HG02840 (cell line): ENCODE data around the gene SNTG2.

Experiments used
- ATAC-seq: cut with Tn5 transposase; IDR thresholded peaks from one replicate; pipeline ENCODE4 v1.9.1; 2021; ENCODE audit warnings: mild to moderate bottlenecking, moderate library complexity, moderate number of reproducible peaks; ENCODE audit not compliant: unreplicated experiment, low FRiP score

The SNTG2 gene

DNA sequence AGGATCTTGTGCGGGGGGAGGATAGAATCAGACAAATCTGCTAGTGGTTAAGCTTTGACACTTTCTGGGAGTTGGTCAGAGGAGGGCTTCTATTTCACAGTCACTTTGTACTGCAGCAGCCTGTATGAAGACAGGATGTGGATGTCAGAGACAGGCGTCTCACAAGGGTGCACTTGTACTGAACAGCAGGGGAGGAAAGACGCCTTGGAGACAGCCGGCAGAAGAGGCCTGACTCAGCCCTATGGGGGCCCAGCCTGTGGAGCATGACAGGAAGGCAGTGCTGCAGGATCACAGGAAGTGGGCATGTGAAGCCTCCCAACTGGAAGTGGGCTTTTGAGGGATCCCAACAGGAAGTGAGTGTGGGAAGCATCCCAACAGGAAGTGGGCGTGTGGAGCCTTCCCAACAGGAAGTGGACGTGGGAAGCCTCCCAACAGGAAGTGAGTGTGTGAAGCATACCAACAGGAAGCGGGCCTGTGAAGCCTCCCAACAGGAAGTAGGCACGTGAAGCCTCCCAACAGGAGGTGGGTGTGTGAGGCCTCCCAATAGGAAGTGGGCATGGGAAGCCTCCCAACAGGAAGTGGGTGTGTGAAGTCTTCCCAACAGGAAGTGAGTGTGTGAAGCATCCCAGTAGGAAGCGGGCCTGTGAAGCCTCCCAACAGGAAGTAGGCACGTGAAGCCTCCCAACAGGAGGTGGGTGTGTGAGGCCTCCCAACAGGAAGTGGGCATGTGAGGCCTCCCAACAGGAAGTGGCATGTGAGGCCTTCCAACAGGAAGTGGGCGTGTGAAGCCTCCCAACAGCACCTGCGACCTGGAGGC lies 212.3 kb downstream of the SNTG2 start:
- no peak for ATAC-seq

DNA sequence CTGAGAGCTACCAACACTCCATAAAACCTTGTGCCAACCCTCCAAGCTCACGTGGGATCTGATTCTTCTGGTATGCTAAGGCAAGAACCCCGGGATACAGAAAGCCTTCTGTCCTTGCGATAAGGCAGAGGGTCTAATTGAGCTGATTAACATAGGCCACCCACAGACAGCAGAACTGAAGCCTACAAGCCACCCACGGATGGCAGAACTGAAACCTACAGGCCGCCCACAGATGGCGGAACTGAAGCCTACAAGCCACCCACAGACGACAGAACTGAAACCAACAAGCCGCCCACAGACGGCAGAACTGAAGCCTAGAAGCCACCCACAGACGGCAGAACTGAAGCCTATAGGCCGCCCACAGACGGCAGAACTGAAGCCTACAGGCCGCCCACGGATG lies 216.3 kb downstream of the SNTG2 start:
- ATAC-seq: no peak

DNA sequence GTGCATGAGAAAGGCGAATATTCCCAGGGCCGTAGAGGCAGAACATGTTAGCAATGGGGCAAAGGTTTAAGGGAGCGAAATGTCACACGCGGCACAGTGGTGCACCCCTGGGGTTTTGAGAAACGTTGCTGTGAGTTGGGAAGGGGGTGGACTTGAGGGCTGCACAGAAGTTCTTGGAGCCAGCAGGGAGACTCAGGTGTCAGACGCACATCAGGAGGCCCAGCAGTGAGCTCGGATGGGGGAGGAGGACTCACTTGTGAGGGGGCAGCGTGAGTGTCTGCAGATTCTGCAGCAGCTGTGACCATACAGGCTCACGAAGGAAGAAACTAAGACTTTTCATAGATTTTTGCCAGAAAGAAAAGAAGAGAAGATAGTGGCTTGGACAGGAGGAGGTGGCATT lies 218.2 kb downstream of the SNTG2 start:
- ATAC-seq: no peak

DNA sequence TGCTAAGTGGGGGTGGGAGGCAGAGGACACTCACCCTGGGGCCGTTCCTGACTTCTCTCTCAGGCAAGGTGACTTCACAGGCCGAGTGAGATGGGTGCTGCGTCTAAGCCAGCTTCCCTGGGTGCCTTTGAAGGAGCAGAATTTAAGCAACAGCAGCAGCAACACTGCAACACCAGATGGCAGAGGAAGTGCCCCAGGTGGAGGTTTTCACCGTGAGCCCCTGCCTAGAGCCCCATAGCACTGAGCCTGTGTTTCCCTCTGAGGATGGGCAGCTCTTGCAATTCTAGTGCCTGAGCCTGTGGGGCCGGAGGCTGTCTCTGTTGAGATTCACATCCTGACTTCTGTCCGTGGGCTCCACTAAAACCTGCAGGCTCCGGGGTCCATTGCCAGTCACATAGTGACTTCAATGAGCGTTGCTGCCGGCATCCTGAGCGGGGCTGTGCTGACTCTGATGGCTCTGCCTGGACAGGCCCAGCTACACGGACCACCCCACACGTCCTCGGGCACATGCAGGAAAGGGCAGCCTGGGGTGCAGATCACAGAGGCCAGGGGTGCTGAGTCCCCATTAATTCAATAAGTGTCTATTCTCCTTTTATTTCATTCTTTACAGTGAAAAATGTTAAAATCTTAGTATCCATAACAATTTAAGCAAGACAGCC lies 218.8 kb downstream of the SNTG2 start:
- no peak for ATAC-seq

DNA sequence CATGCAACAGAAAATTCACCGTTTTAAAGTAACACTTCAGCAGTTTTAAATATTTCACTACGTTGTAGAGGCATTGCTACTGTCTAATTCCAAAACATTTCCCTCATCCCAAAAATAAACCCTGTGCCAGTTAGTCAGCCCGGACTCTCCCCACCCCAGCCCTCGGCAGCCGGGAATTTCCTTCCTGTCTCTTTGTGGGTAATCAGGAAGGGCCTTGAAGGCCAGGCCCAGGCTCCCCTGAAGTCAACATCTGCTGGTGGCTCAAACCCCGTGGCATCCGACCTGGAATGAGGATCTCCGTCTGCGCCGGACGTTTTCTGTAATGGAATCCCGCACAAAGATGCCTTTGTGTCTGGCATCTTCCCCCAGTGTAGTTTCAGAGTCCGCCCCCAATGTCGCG lies 219.6 kb downstream of the SNTG2 start:
- ATAC-seq: no peak

DNA sequence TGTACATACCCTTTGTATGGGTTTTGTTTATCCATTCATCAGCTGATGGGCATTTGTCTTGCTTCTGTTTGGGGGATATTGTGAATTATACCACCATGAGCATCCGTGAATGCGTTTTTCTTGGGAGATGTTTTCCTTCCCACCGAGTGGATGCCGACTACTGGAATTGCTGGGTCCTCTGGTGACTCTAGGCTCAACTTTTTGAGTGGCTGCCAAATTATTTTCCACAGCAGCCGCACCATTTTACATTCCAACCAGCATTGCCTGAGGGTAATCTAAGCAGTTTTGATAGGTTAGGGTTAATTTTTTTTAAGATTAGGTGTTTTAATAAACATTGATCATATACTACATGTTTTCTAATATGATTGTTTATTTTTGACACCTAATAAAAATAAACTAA lies 220.1 kb downstream of the SNTG2 start:
- ATAC-seq: no peak

DNA sequence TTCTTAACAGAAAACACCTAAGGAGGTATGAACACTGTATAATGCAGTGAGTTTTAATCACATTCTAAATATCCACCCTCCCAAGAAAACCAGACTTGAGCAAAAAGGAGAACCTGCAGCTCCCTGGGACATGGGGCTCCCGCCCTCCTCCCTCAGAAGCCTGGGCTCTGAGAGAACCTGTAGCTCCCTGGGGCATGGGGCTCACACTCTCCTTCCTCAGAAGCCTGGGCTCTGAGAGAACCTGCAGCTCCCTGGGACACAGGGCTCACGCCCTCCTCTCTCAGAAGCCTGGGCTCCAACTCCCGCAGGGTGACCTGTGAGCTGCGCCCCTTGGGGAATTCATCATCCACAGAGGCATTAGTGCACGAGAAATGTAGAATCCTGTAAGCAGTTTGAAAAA lies 222.9 kb downstream of the SNTG2 start:
- ATAC-seq: no peak

DNA sequence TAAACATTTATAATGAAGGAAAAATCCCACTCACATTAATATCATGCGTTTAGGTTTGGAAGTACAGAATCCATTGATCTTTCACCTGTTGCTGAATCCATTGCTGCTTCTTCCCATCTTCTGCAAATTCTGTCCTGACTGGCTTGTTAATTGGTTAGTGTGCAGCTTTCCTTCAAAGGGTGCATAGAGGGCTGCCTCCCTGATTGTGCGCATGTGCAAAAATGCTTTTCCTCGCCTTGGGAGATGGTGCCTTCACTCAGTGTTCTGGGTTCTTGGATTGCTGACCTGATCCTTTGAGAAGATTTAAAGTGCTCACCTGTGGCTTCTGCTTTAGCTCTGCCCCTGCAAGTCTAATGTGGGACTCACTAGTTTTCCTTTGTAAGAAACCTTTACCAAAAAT lies 231.2 kb downstream of the SNTG2 start:
- no peak for ATAC-seq

DNA sequence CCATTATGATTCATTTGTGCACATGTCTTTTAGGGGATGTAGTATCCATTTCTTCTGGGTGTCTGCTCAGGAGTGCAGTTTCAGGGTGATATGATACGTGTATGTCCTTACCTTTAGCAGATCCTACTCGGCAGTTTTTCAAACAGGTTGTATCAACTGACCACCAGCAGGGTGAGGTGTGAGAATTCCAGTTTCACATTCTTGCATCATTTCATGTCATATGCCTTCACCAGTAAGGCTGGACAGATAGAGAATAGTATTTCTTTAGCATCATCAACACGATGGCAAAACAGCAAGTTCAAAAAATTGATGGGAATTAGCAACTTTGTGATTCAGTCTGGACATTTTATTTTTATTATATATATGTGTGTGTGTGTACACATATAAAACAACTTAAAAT lies 232.7 kb downstream of the SNTG2 start:
- no peak for ATAC-seq

DNA sequence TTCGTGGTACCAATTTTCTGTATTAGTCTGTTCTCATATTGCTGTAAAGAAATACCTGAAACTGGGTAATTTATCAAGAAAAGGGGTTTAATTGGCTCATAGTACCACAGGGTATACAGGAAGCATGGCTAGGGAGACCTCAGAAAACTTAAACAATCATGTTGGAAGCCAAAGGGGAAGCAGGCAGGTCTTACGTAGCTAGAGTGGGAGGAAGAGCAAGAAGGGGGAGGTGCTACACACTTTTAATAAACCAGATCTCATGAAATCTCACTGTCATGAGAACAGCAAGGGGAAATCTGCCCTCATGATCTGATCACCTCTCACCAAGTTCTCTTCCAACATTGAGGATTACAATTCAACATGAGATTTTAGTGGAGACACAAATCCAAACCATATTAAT lies 235.8 kb downstream of the SNTG2 start:
- no peak for ATAC-seq

DNA sequence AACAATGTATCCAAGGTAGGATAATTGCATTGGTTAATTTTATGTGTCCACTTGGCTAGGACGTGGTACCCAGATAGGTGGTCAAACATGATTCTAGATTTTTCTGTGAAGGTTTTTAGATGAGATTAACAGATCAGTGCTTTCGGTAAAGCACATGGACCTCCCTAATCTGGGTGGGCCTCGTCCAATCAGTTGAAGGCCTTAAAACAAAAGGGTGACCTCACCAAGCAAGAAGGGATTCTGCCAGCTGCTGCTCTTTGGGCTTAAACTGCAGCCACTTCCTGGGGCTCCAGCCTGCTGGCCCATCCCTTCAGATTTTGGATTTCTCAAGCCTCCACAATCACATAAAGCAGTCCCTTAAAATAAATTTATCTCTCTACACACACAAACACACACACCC lies 236.5 kb downstream of the SNTG2 start:
- ATAC-seq: no peak

DNA sequence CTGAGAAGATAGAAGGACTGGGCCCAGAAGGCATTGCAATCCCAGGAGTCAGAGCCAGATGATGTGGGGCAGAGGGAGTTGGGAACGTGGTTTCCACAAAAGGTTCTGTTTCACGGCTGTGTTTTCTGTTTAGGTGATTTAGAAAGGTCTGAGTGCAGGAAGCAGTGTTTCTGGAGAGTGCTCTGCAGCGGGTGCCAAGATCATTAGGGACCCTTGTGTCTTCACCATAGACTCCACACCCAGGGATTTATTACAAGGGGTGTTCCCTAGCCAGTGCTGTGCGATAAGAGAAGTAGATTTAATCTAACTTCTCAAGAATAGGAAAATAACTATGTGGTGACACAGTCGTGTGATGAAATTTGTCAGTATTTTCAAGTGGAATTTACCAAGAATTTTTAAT lies 241.5 kb downstream of the SNTG2 start:
- ATAC-seq: no peak

DNA sequence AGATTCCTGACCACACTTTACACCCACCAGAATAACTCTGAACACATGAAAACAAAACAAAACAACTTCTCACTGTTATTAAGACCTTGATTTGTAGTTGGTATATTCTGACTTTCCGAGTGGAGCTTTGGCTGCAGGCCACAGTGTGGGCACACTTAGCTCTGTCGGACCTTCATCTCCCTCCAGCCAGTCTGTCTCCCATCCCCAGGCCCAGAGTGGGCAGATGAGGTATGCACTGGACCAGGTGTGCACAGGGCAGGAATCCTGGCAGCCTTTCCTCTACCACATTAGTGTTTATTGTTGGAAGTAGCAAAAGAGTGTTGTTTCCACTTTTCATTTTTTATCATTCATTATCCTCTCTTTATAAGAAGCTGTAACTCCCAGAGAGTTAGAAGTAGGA lies 243.2 kb downstream of the SNTG2 start:
- ATAC-seq: no peak

DNA sequence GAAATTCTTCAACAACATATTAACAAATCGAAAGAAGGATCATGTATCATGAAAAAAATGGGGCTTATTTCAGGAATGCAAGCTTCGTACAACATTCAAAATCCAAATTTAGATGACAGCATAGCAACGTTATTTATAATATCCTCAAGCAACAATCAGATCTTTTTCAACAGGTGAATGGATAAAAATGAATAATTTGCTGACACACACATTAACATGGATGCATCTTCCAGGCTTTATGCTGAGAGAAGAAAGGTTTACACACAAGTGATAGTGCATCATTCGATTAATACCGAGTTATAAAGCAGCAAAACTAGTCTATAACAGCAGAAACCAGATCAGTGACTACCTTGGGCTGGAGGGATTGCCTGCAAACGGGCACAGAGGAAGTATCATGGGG lies 253.1 kb downstream of the SNTG2 start:
- no peak for ATAC-seq

DNA sequence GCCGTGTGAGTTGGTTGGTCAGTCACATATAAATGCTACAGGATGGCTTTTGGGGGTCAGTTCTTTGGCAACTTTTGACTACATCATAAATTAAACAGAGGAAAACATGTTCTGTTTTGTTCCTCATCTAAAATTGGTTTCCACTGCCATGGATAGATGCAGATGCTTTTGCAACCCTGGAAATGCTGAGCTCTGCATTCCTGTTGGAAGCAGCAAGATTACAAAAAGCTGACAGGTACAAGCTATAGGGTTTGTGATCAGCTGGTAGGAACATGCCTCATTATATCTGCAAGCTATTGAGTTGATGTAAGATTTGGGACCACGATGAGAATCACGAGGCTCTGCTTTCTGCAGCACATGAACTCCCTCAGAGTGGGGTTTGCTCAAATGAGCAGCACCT lies 255.2 kb downstream of the SNTG2 start:
- no peak for ATAC-seq

DNA sequence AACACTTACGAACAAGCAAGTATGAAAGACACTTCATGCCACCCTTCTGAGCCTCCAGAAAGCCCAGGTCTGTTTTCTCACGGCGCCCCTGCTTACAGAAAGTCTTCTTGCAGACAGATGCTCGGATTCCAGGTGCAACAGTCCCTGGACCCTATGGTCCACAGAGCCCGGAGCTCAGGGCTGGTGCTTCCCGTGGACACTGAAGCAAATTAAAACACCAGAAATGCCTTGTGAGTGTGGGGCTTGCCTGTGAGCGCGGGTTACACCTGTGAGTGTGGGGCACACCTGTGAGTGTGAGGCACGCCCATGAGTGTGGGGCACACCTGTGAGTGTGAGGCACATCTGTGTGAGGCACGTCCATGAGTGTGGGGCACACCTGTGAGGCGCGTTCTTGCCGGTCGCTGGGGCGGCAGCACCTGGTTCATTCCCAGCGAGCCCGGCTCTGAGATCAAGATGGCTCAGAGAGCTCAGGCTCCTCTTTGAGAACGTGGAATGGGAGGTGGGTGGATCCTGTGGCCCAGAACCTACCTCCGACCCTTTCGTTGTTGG lies 257.4 kb downstream of the SNTG2 start:
- ATAC-seq: no peak

DNA sequence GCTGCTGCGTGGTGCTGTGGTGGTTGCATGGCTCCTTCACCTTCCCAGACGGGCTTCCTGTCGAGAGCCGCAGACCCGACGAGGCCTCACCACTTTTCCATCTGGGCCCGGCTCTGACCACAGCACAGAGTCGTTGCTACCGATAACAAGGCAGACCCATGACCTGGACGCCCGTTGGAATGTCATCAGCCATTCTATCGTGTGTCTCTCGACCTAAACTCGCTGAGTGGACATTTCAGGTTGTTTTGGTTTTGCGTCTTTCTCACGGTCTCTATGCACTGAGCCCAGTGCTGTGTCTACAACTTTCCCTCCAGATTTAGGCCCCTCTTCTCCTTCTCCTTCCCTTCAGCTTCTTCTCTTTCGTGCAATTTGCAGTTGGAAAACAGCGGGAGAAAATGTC lies 257.9 kb downstream of the SNTG2 start:
- ATAC-seq: no peak

DNA sequence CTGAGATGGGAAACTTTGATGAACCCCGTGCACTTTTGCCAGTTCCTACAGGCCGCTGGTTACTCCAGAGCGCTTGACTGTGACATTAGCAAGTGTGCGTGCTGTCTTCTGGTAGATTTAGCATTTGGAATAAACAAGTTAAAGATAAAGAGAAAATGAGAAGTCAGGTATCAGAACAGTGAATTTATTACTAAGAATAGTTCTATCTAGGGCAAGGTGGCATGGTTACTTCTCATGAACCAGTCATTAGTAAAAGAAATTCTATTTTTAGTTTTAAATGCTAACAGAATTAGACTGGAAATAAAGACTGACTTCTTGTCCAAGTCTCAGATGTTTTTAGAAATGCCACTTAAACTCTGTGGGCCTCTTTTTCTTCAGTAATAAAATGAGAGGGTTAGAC lies 258.6 kb downstream of the SNTG2 start:
- ATAC-seq: no peak

DNA sequence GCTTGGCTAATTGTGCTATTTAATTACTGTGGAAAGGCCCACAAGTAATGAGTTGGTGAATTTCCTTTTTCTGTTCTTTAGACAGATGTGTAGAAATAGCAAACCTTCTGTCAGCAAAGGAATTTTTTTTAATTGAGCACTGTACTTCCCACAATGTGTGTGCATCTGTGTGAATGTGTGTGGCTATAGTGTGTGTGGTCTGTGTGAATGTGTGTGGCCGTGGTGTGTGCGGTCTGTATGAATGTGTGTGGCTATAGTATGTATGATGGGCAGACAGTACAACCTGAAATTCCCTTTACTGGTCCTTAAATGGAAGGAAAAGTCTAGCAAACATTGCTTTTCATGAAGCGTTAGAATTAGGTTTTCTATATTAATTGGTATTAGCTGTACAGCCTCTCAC lies 259.1 kb downstream of the SNTG2 start:
- no peak for ATAC-seq

DNA sequence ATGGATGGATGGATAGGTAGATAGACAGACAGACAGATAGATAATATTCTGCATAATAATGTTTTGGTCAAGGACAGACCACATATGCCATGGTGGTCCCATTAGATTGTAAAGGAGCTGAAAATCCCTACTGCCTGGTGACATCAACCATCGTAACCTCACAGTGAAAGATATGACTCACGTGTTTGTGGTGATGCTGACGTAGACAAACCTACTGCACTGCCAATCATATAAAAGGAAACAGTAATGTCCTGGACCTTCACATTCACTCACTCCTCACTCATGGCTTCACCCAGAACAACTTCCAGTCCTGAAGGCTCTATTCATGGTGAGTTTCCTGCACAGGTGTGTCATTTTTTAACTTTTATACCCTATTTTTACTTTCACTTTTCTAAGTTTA lies 259.7 kb downstream of the SNTG2 start:
- ATAC-seq: no peak

DNA sequence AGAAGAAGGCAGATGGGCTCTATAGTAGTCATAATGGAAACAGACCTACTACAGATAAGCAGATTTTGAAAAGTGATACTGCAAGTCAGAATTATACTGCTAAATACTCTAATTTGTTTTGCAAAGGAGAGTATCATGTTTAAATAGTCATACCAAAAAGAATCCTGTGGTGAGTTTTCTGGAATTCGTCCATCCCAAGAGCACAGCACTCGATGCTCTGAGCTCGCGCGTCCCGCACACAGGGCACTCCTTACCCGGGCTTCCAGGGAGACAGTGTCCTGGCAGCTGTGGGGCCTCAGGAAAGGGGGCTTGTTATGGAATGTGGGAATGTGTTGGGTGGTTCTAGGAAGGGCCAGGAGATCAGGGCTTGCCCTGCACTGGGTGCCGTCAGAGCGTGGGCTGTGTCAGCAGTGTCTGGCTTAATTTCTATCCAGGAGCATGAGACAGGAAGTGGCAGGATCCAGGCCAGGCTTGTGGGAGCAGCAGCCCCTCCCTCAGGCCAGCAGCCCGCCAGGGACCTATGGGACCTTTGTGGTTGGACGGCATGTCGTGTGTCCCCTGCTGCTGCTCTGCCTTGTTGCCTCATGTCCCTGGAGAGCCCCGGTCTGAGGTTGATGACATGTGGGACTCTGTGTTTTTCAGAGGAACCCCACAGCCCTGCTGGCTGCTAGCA lies 269.4 kb downstream of the SNTG2 start:
- ATAC-seq: no peak
